ENCODE results near the gene C1QTNF6.

Gene C1QTNF6

DNA sequence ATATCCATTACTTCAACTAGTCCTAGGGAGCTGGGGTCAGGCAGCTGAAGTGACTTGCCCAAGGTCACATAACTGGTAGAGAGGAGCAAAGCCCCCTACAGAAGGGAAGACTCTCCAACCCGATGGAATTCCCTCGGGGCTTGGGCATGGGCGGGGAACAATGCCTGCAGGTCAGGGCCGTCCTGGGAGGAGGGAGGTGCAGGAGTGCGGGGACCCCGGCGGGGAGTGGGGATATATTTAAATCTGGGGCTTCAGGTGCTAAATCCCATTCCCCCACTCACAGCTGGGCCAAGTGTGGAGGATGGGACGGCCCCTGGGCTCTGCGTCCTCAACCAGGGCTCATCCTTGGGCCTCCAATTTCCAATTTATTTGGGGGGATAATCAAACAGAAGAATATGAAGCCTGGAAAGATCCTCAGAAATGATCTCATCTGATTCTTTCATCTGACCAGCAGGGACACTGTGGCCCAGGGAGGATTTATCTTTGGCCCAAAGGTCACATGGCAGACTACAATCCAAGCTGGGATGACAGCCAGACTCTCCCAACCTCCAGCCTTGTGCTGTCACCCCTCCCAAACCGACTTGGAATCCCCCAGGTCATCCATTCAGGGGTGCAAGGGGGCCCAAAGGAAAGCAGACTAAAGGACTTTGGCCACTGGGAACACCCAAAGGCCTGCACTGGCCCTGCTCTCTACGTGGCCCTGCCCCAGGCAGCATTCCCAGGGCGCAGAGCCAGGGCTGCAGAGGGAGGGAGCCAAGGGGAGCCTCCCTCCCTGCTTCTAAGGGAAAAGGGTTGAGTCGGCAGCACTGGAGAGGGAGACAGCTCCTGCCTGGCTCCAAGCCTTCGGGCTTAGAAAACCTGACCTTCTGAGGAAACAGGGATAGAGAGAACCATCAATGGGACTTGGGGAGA, 8.7 kb upstream of the C1QTNF6 start:
- H3K18ac ChIP-seq (ENCODE audit: low read length), result peak overlapping the region; percentile 94
- H2BK120ac ChIP-seq (ENCODE audit: insufficient read depth, low read length, poor library complexity), result peak overlapping the region; percentile 99
- peak overlapping the region; percentile 97 for H3K4ac ChIP-seq (ENCODE audit: low read depth, low read length)
- no peaks in the 10 kb centered on the region for H3K27me3 ChIP-seq (ENCODE audit: insufficient read depth, low read length)
- peaks cover 26 to 30% of the 10 kb centered on the region in 2 experiments for H3K4me1 ChIP-seq (ENCODE audit: control insufficient read depth in 1 of 2, insufficient read depth in 2 of 2, low read length in 2 of 2)
- H2AFZ ChIP-seq (ENCODE audit: insufficient read depth, low read length, poor library complexity), result peak overlapping the region; percentile 62
- peaks cover 14% of the 10 kb centered on the region for H3K79me2 ChIP-seq (ENCODE audit: control insufficient read depth, insufficient read depth, low read length, poor library complexity)
- peak overlapping the region; percentile 100 for H4K91ac ChIP-seq (ENCODE audit: low read depth, low read length)
- H3K23ac ChIP-seq (ENCODE audit: low read length), result no peak overlapping the region
- no peak overlapping the region for H3K4me3 ChIP-seq (ENCODE audit: low read depth, low read length)
- peak overlapping the region; percentile 98 for H2BK5ac ChIP-seq (ENCODE audit: low read depth, low read length, poor library complexity)
- H3K9me3 ChIP-seq (ENCODE audit: insufficient read depth, low read depth, low read length), result peaks cover 1% of the 10 kb centered on the region
- H3K79me1 ChIP-seq (ENCODE audit: low read length), result peaks cover 32% of the 10 kb centered on the region
- H4K8ac ChIP-seq (ENCODE audit: low read depth, low read length), result peak overlapping the region; percentile 93
- H2BK12ac ChIP-seq (ENCODE audit: low read length), result peak overlapping the region; percentile 97
- peak overlapping the region; percentile 100 for H2AK5ac ChIP-seq (ENCODE audit: low read length)
- peak; percentile 59 to 76 for DNase-seq
- H4K12ac ChIP-seq (ENCODE audit: low read depth, low read length), result peak overlapping the region; percentile 46
- no CpG with 5 or more reads among the region's 14 CpGs for WGBS (ENCODE audit: extremely low coverage, insufficient coverage, insufficient read length)
- H3K14ac ChIP-seq (ENCODE audit: low read length), result peak overlapping the region; percentile 97
- H3K9ac ChIP-seq (ENCODE audit: low read length), result no peak overlapping the region
- H3K27ac ChIP-seq (ENCODE audit: low read depth, low read length), result peak overlapping the region; percentile 95
- peak overlapping the region; percentile 47 for H3K4me2 ChIP-seq (ENCODE audit: low read length)
- no peaks in the 10 kb centered on the region for H3K36me3 ChIP-seq (ENCODE audit: control insufficient read depth in 1 of 2, insufficient read depth in 2 of 2, low read length in 2 of 2)

DNA sequence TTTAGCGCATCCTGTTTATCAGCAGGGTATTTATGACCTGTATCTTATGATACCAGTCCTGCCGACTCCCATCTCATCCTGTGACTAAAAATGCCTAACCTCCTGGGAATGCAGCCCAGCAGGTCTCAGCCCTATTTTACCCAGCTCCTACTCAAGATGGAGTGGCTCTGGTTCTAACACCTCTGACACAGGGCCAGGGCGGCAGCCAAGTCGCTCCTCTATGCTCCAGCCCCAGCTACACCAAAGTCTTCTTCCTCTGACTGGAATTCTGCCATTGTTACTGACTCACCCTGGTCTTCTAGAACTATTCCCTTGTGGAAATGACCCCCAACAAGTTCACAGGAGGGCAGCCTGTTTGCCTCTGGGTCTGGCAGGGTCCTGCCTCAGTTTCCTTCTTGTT, 7.9 kb upstream of the C1QTNF6 start:
- H2BK120ac ChIP-seq (ENCODE audit: insufficient read depth, low read length, poor library complexity), result peak overlapping the region; percentile 99
- H3K27me3 ChIP-seq (ENCODE audit: insufficient read depth, low read length), result no peaks in the 10 kb centered on the region
- H4K12ac ChIP-seq (ENCODE audit: low read depth, low read length), result peak overlapping the region; percentile 63
- peak overlapping the region; percentile 100 for H4K91ac ChIP-seq (ENCODE audit: low read depth, low read length)
- H3K27ac ChIP-seq (ENCODE audit: low read depth, low read length), result peak overlapping the region; percentile 95
- no peaks in the 10 kb centered on the region for H3K36me3 ChIP-seq (ENCODE audit: control insufficient read depth in 1 of 2, insufficient read depth in 2 of 2, low read length in 2 of 2)
- peak overlapping the region; percentile 72 for H3K4ac ChIP-seq (ENCODE audit: low read depth, low read length)
- no peak overlapping the region for H3K9ac ChIP-seq (ENCODE audit: low read length)
- H3K18ac ChIP-seq (ENCODE audit: low read length), result peak overlapping the region; percentile 72
- peaks cover 14% of the 10 kb centered on the region for H3K79me2 ChIP-seq (ENCODE audit: control insufficient read depth, insufficient read depth, low read length, poor library complexity)
- H3K79me1 ChIP-seq (ENCODE audit: low read length), result peaks cover 32% of the 10 kb centered on the region
- H4K8ac ChIP-seq (ENCODE audit: low read depth, low read length), result peak overlapping the region; percentile 93
- no peak overlapping the region for H3K4me2 ChIP-seq (ENCODE audit: low read length)
- H2BK5ac ChIP-seq (ENCODE audit: low read depth, low read length, poor library complexity), result peak overlapping the region; percentile 98
- DNase-seq, result peak; percentile 80 to 86
- WGBS (ENCODE audit: extremely low coverage, insufficient coverage, insufficient read length), result no CpG with 5 or more reads among the region's 4 CpGs
- H3K4me3 ChIP-seq (ENCODE audit: low read depth, low read length), result no peak overlapping the region
- peaks cover 26 to 30% of the 10 kb centered on the region in 2 experiments for H3K4me1 ChIP-seq (ENCODE audit: control insufficient read depth in 1 of 2, insufficient read depth in 2 of 2, low read length in 2 of 2)
- peaks cover 1% of the 10 kb centered on the region for H3K9me3 ChIP-seq (ENCODE audit: insufficient read depth, low read depth, low read length)
- H3K14ac ChIP-seq (ENCODE audit: low read length), result peak overlapping the region; percentile 97
- H3K23ac ChIP-seq (ENCODE audit: low read length), result no peak overlapping the region
- H2AFZ ChIP-seq (ENCODE audit: insufficient read depth, low read length, poor library complexity), result peak overlapping the region; percentile 20
- peak overlapping the region; percentile 95 for H2BK12ac ChIP-seq (ENCODE audit: low read length)
- peak overlapping the region; percentile 94 for H2AK5ac ChIP-seq (ENCODE audit: low read length)

DNA sequence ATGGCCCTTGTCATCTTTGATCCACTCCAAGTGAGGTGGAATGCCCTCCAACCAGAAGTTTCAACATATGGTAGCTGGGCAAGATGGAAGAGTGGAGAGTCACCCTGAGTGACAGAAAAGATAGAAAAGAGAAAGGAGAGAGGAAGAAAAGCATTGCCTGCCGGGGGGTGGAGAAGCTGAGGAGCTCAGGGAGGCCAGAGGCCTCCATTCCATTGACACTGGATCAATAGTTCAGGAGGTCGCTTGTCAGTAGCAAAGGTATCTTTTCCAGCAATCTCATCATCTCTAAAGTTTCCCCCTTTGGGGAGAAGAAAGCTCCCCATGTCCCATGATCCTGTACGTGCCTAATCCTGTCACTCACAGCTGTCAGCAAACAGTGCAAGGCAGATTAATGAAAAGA, 6.7 kb upstream of the C1QTNF6 start:
- Histone ChIP-seq H3K18ac (ENCODE audit: low read length) (peak overlapping the region; percentile 25), H3K79me2 (ENCODE audit: control insufficient read depth, insufficient read depth, low read length, poor library complexity) (peaks cover 14% of the 10 kb centered on the region), H2AK5ac (ENCODE audit: low read length) (peak overlapping the region; percentile 49), H3K4ac (ENCODE audit: low read depth, low read length) (peak overlapping the region; percentile 35), H4K12ac (ENCODE audit: low read depth, low read length) (no peak overlapping the region), H3K27ac (ENCODE audit: low read depth, low read length) (no peak overlapping the region), H3K23ac (ENCODE audit: low read length) (no peak overlapping the region), H2BK120ac (ENCODE audit: insufficient read depth, low read length, poor library complexity) (peak overlapping the region; percentile 41), H3K4me3 (ENCODE audit: low read depth, low read length) (no peak overlapping the region), H4K8ac (ENCODE audit: low read depth, low read length) (no peak overlapping the region), H3K4me1 (ENCODE audit: control insufficient read depth in 1 of 2, insufficient read depth in 2 of 2, low read length in 2 of 2) (peaks cover 25 to 30% of the 10 kb centered on the region in 2 experiments), H2AFZ (ENCODE audit: insufficient read depth, low read length, poor library complexity) (no peak overlapping the region), H3K9me3 (ENCODE audit: insufficient read depth, low read depth, low read length) (peaks cover 1% of the 10 kb centered on the region), H3K9ac (ENCODE audit: low read length) (no peak overlapping the region), H3K27me3 (ENCODE audit: insufficient read depth, low read length) (no peaks in the 10 kb centered on the region), H4K91ac (ENCODE audit: low read depth, low read length) (peak overlapping the region; percentile 49), H3K79me1 (ENCODE audit: low read length) (peaks cover 32% of the 10 kb centered on the region), H3K14ac (ENCODE audit: low read length) (no peak overlapping the region), H2BK12ac (ENCODE audit: low read length) (peak overlapping the region; percentile 67), H3K36me3 (ENCODE audit: control insufficient read depth in 1 of 2, insufficient read depth in 2 of 2, low read length in 2 of 2) (no peaks in the 10 kb centered on the region), H2BK5ac (ENCODE audit: low read depth, low read length, poor library complexity) (peak overlapping the region; percentile 47), H3K4me2 (ENCODE audit: low read length) (no peak overlapping the region)
- peak; percentile 50 to 80 for DNase-seq
- WGBS (ENCODE audit: extremely low coverage, insufficient coverage, insufficient read length), result no CpG with 5 or more reads among the region's 3 CpGs

DNA sequence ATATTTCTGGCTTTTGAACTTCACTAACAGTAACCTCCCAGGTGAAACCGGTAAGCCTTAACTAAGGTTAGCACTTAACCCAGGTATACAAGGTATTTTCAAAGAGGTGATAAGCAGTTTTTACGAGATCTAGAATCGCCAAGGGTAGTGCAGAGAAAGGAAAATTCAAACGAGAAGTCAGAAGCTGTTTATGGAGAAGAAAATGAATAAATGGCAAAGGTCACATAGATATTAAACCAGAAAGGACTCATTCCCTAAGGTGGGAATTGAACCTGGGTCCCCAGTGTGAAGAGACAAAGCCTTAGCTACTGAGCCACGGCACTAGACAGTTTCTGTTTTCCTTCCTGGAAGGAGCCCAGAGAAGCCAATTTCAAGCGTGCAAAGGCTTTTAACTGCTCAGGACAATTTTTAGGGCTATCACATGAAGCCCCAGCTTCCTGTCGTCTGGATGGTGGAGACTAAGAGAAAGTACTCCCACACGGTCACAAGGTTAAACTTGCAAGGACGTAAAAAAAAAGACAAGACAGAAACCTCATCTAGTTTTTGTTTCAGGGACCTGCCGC, 5.7 kb upstream of the C1QTNF6 start:
- H4K12ac ChIP-seq (ENCODE audit: low read depth, low read length), result no peak overlapping the region
- H3K4me2 ChIP-seq (ENCODE audit: low read length), result no peak overlapping the region
- peaks cover 33% of the 10 kb centered on the region for H3K79me1 ChIP-seq (ENCODE audit: low read length)
- H2AK5ac ChIP-seq (ENCODE audit: low read length), result no peak overlapping the region
- DNase-seq, result peak in 1 of 2 donors; percentile 40
- H2AFZ ChIP-seq (ENCODE audit: insufficient read depth, low read length, poor library complexity), result no peak overlapping the region
- H3K79me2 ChIP-seq (ENCODE audit: control insufficient read depth, insufficient read depth, low read length, poor library complexity), result peaks cover 10% of the 10 kb centered on the region
- H3K4ac ChIP-seq (ENCODE audit: low read depth, low read length), result no peak overlapping the region
- no peak overlapping the region for H3K27ac ChIP-seq (ENCODE audit: low read depth, low read length)
- H2BK120ac ChIP-seq (ENCODE audit: insufficient read depth, low read length, poor library complexity), result no peak overlapping the region
- no peak overlapping the region for H3K14ac ChIP-seq (ENCODE audit: low read length)
- no peak overlapping the region for H4K91ac ChIP-seq (ENCODE audit: low read depth, low read length)
- peaks cover 1% of the 10 kb centered on the region for H3K9me3 ChIP-seq (ENCODE audit: insufficient read depth, low read depth, low read length)
- no peak overlapping the region for H4K8ac ChIP-seq (ENCODE audit: low read depth, low read length)
- no peak overlapping the region for H3K9ac ChIP-seq (ENCODE audit: low read length)
- no peak overlapping the region for H3K23ac ChIP-seq (ENCODE audit: low read length)
- H3K4me3 ChIP-seq (ENCODE audit: low read depth, low read length), result no peak overlapping the region
- no peak overlapping the region for H2BK5ac ChIP-seq (ENCODE audit: low read depth, low read length, poor library complexity)
- H3K27me3 ChIP-seq (ENCODE audit: insufficient read depth, low read length), result no peaks in the 10 kb centered on the region
- H3K36me3 ChIP-seq (ENCODE audit: control insufficient read depth in 1 of 2, insufficient read depth in 2 of 2, low read length in 2 of 2), result no peaks in the 10 kb centered on the region
- H2BK12ac ChIP-seq (ENCODE audit: low read length), result peak overlapping the region; percentile 75
- peaks cover 26 to 31% of the 10 kb centered on the region in 2 experiments for H3K4me1 ChIP-seq (ENCODE audit: control insufficient read depth in 1 of 2, insufficient read depth in 2 of 2, low read length in 2 of 2)
- no CpG with 5 or more reads among the region's 10 CpGs for WGBS (ENCODE audit: extremely low coverage, insufficient coverage, insufficient read length)
- H3K18ac ChIP-seq (ENCODE audit: low read length), result no peak overlapping the region
